Activated T-helper 9 cell treated with anti-CD3 and anti-CD28 coated beads, Interleukin-2, amount 50 U/mL, for 16 hours (primary cell): Measurements from ENCODE around the gene PITPNM1.

ENCODE experiments used
- DNase-seq: peaks from one replicate; pipeline ENCODE4 v3.0.0-alpha.2; 2020; ENCODE audit warnings: low read depth

The PITPNM1 gene

DNA sequence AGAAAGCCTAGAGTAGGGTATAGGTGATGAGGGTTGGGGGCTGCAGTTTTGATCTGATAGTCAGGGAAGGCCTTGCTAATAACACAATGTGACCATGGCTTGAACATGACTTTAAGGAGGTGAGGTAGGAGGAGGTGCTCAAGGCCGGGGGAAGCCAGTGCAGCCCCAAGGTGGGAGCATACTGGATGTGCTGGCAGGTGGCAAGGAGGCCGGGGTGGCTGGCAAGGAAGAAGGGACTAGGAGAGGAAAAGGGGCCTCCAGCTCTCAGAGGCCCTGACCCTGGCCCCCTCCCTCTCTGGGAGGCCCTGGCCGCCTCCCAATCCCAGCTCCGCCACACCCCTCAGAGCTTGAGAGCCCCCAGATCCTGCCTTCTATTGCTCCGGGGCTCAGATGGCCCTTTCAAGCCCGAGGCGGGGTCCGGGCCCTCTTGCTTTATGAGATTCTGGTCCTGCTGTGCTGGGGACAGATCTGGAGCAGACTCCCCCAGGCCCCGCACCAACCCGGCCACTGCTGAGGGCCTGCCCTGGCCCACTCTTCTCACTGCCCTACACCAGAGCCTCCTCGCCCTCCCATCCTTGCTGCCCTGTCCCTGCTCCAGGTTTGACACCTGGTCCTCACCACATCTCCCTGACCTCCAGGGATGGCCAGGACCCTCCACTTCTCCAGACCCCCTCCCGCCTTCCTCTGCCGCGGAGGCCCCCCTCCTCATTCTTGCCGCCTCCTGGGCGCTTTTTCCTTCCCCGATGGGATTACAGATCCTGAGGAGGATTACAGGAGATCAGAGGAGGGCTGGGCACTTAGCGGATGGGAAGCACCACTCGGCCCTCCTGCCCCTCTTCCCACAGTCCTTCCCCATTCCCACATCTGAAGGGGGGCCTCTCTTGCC lies 1.8 kb downstream of the PITPNM1 start:
- DNase-seq, result no peak

DNA sequence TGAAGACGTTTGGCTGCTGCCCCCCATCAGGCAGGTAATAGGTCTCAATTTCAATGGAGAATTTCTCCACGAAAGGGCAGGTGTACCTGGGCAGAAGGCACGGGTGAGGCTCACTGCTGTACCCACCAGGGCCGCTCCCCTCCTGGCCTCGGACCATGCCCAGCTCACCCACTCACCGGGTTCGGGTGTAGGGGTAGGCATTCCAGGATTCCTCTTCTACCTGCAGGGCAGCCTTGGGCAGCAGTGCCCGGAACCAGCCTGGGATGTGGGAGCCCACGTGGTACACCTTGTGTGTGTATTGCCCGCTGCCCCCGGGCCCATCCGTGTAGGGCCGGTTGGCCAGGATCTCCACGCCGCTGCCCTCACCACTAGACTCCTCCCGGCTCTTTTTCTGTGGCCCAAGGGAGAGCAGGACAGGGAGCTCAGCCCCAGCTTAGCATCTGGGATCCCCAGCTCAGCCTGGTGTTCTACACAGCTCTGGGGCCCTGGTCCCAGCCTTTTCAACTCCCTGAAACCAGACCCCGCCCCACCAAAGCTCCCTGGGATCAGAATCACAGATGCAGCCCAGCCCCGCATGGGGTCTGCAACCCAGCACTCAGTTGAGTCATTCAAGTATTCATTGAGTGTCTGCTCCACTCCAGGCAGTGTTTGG lies 2.7 kb downstream of the PITPNM1 start:
- DNase-seq, result no peak

DNA sequence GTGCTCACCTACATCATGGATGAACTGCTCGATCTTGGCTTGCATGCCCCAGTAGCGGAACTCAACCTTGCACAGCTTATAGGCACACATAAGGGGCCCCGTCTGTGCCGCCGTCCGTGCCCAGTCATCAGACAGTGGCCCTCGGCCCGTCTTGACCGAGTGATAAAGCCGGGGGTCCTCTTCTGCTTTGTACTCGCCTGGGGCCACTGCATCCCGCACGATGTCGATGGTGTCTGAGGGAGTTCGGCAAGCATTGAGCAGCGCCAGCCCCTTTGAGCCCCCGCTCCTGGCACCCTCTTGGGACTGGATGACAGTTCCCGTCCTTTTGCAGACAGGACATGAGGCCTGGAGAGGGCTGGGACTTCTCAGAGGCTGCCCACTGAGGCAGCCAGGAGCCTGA lies 3.3 kb downstream of the PITPNM1 start:
- DNase-seq, result no peak

DNA sequence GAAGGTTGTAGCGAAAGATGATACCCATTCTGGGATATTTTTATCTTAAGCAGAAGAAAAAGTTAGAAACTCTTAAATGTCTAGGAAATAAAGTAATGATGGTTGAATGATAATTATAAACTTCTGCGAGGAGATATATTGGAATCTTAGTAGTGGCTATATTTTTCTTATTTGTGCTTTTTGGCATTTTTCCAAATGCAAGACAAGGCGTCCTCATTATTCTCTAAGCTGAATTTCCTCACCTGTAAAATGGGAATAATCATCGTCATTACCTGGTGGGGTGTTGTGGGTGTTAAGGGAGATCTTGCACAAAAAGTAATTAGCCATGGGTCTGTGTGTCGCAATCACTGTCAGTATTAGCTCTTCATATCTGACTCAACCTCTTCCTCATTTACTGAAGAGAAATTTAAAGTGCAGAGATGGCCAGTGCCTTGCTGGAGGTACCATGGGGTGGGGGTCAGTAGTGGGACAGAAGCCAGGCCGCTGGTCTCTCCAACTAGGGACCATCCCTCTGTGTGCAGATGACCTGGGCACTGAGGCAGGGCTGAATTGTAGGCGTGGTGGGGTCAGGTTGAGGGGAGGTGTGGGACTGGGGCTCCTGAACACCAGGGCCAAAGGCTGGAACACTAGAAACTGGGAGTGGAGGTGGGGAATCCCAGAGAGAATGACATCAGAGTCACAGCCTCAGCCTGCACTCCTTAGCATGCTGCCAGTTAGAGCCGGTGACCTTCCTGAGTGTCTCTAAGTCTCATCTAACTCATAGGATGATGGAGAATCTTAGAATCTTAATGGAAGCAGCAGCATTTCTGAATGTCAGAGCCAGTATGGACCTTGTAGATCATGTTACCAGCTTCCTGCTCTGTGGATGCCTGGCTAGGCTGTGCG lies 4.1 kb downstream of the PITPNM1 start:
- no peak for DNase-seq

- DNase-seq, result no peak
These were observed 4.7 kb downstream of the PITPNM1 start for GRCh38 chr11:67500484-67500821.

DNA sequence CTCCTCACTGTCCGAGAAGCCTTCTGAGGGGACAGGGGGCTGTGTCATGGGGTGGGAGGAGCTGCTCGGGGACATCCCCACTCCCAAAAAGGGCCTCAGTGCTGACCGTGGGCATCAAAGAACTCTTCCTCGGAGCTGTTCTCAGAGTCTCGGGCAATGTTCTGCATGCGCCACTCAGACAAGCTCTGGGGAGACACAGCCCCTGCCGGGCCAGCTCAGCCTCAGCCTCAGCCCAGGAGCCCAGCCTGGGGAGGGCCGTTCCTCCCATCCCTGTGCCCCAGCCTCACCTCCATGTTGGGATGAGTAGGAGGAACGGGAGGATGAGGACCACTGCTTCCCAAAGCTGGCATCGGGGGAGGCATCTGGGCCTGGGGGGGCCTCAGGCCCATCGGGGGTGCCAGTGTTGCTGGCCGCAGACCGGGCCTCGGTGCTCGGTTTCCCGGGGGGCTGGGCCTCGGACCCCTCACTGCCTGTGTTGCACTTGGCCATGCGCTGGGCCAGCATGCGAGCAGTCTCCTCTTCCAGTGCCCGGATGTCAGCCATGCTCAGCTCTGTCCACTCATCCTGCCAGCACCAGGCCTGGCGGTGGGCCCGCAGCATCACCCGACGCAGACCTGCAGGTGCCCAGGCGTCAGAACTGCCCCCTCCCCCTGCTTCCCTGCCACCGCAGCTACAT lies 5.2 kb downstream of the PITPNM1 start:
- DNase-seq, result no peak

- no peak for DNase-seq
These were observed 6.6 kb downstream of the PITPNM1 start for GRCh38 chr11:67498544-67498972.

DNA sequence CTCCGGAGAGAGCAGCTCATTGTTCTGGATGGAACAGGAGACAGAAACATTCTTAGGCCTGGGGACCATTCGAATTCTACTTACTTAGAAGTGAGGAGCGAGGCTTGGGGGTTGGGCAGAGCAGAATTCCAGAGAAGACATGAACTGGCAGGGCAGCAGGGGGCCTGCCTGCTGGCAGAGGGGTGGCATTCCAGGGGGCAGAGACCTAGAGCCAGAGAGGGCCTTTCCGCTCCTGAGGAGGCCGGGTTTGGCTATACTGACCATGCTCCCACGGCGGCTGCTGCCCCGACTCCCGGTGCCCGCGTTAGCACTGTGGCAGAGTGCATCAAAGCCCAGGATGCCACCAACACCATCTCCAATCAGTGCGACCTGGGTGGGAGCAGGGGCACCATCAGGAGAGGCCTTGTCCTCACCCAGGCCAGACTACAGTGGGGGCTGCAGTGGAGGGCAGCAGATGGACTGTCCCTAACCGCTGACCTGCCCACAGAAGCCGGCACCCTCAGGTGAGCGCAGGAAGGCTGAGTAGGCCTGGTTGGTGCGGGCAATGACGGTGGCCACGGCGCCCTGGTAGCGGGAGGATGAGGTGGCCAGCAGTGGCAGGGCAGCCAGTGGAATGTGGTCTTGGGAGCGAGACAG lies 7.4 kb downstream of the PITPNM1 start:
- DNase-seq, result no peak

- no peak for DNase-seq
These were observed 9.1 kb downstream of the PITPNM1 start for GRCh38 chr11:67496113-67496512.

DNA sequence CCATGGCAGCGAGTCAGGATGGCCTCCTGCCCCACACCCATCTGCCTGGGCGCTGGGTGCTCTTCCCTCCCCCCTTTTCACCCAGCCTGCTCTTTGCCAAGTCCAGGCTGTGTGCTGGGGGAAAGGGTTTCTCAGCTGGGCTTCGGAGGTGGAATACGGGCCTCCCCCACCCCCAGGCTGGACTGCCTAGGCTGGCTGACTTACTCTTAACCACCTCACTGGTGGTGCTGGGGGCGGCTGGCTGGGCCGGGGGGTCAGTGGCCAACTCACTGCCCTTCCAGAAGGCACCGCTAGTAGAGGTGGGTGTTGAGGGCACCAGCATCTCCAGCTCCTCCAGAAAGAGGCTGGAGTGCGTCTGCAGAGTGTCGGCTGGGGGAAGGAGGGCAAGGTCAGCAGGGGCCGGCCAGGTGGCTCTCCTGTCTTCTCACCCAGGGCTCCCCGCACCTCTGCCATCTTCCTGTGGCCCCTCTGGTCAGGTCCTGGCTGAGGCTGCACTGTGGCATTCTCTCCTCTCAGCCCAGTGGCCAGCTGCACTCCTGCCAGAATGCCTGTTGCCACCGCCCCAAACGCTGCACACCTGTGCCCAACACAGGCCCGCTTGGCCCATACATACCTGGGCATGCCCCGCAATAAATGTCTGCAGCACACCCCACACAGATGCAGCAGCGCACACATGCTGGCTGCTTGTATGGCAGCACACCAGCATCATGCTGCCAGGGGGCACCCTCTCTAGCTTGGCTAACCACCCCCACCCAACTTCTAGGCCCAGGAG lies 9.7 kb downstream of the PITPNM1 start:
- DNase-seq, result no peak

GRCh38 chr11:67494371-67495233 lies 10.6 kb downstream of the PITPNM1 start:
- DNase-seq, result no peak

GRCh38 chr11:67493548-67494370 lies 11.4 kb downstream of the PITPNM1 start:
- no peak for DNase-seq

- no peak for DNase-seq
These were observed 12.2 kb downstream of the PITPNM1 start for GRCh38 chr11:67492801-67493547.

DNA sequence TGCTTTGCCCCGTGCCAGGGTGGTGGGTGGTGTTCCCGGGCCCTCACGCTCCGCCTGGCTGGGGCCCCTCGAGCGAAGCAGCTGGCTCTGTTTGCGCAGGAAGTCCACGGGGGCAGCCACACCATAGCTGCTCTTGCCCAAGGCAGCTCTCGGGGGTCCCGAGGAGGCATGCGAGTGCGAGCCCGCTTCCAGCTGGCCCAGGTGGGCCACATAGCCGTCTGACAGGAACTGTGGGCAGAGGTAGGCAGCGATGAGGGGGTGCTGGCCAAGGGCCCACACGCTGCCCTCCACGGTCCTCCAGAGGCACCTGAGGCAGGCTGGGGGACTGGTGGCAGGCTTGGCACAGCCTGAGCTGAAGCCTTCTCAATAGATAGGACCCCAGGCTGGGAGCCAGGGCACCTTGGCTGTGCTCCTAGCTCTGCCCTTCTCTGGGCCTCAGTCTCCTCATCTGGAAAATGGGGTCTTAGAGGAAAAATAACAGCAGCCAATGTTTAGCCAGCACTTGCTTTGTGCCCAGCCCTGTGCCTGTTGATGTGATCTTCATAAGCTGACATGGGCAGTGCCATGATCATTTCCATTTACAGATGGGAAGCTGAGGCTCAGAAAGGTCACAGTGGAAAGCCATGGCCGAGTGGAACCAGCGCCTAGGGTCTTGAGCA lies 13.0 kb downstream of the PITPNM1 start:
- no peak for DNase-seq

GRCh38 chr11:67491276-67492068 lies 13.7 kb downstream of the PITPNM1 start:
- DNase-seq, result no peak

DNA sequence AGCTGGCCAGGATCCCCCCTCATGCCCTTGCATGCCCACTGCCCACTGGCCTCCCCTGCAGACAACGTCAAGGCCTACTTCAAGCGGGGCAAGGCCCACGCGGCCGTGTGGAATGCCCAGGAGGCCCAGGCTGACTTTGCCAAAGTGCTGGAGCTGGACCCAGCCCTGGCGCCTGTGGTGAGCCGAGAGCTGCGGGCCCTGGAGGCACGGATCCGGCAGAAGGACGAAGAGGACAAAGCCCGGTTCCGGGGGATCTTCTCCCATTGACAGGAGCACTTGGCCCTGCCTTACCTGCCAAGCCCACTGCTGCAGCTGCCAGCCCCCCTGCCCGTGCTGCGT lies 14.5 kb downstream of the PITPNM1 start:
- no peak for DNase-seq
